ENCODE results near the gene CYGB. TPM values are rescaled to one million over a fixed set of nuclear protein-coding genes. Genes with fewer than 3 reads are reported as not detected.

CYGB gene
- total and polyA plus RNA-seq, 2 of the 13 experiments (the other 11 are each of a cell fraction or from before 2014, with no cell fraction given): 18.9 to 27.1 TPM

DNA sequence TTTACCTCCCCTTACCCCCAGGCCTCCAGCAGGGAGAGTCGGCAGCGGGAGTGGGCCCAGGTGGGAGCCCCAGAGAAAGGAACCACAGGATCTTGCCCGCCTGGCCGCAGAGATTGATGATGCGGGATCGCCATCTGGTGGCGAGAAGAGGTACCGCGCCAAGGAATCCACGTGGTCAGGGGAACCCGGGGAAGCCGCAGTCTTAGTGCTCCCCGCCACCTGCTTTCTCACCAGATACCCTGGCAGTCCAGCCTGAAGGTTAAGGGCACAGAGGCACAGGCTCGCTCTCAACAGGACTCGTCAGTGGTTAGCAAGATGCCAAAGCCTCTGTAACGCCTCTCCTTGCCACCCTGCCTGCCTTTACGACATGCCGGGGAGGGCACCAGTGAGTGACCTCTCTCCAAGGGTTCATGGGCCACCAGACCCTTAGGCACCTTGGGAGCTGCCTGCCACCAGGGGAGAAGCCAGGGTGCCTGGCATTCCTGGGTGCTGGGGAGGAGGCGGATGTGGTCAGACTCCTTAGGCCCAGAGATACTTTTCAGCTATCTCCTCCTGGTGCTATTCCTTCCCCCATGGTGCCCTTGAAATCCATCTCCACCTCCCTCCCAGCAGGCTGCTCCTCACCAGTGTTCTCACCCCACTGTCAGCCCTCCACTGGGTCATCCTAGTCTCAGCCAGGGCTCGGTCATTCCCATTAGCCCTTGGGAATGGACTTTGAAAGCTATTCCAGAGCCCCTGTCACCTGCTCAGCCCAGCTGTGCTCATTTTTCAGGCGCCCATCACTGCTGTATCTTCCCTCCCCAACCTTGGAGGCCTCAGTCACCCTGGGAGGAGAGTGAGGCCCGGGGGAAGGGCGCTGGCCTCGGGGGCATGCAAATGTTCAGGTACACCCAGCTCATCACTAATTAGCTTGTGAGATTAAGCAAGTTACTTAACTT, 30.8 kb downstream of the CYGB start (continued):
- TF ChIP-seq ZNF367 (CRISPR knock-in tag; IDR thresholded peaks at IDR 0.05; ENCODE audit: borderline replicate concordance): no peak
- 0 out of 2 replicates have a peak, but pooled peaks have one; percentile 34 for TF ChIP-seq MED13 (CRISPR knock-in tag; IDR thresholded peaks at IDR 0.05)
- TF ChIP-seq, protein P1, sequence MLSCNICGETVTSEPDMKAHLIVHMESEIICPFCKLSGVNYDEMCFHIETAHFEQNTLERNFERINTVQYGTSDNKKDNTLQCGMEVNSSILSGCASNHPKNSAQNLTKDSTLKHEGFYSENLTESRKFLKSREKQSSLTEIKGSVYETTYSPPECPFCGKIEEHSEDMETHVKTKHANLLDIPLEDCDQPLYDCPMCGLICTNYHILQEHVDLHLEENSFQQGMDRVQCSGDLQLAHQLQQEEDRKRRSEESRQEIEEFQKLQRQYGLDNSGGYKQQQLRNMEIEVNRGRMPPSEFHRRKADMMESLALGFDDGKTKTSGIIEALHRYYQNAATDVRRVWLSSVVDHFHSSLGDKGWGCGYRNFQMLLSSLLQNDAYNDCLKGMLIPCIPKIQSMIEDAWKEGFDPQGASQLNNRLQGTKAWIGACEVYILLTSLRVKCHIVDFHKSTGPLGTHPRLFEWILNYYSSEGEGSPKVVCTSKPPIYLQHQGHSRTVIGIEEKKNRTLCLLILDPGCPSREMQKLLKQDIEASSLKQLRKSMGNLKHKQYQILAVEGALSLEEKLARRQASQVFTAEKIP (CRISPR knock-in tag; IDR thresholded peaks at IDR 0.05; ENCODE audit: borderline replicate concordance): no peak
- TF ChIP-seq, protein P2, sequence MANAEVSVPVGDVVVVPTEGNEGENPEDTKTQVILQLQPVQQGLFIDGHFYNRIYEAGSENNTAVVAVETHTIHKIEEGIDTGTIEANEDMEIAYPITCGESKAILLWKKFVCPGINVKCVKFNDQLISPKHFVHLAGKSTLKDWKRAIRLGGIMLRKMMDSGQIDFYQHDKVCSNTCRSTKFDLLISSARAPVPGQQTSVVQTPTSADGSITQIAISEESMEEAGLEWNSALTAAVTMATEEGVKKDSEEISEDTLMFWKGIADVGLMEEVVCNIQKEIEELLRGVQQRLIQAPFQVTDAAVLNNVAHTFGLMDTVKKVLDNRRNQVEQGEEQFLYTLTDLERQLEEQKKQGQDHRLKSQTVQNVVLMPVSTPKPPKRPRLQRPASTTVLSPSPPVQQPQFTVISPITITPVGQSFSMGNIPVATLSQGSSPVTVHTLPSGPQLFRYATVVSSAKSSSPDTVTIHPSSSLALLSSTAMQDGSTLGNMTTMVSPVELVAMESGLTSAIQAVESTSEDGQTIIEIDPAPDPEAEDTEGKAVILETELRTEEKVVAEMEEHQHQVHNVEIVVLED (CRISPR knock-in tag; IDR thresholded peaks at IDR 0.05; ENCODE audit: borderline replicate concordance): 0 out of 2 replicates have a peak, but pooled peaks have one; percentile 33
- no peak for TF ChIP-seq ZNF460 (CRISPR knock-in tag; IDR thresholded peaks at IDR 0.05; ENCODE audit: borderline replicate concordance)
- no peak for TF ChIP-seq HHEX (CRISPR knock-in tag; IDR thresholded peaks at IDR 0.05)
- TF ChIP-seq RFXAP (CRISPR knock-in tag; IDR thresholded peaks at IDR 0.05; ENCODE audit: borderline replicate concordance): peak; percentile 65; the same call in 1 of the 2 replicates
- TF ChIP-seq, protein P3, sequence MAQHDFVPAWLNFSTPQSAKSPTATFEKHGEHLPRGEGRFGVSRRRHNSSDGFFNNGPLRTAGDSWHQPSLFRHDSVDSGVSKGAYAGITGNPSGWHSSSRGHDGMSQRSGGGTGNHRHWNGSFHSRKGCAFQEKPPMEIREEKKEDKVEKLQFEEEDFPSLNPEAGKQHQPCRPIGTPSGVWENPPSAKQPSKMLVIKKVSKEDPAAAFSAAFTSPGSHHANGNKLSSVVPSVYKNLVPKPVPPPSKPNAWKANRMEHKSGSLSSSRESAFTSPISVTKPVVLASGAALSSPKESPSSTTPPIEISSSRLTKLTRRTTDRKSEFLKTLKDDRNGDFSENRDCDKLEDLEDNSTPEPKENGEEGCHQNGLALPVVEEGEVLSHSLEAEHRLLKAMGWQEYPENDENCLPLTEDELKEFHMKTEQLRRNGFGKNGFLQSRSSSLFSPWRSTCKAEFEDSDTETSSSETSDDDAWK (CRISPR knock-in tag; IDR thresholded peaks at IDR 0.05): no peak
- no peak for TF ChIP-seq ZFP36L2 (CRISPR knock-in tag; IDR thresholded peaks at IDR 0.05)
- no peak for TF ChIP-seq NR2F2 (IDR thresholded peaks at IDR 0.05; ENCODE audit: borderline replicate concordance, low read depth)
- no peak for TF ChIP-seq ZNF260 (CRISPR knock-in tag; IDR thresholded peaks at IDR 0.05; ENCODE audit: borderline replicate concordance, low read depth)
- TF ChIP-seq NCOA2 (CRISPR knock-in tag; IDR thresholded peaks at IDR 0.05): peak; percentile 54; the same call in 1 of the 2 replicates
- TF ChIP-seq KDM3A (CRISPR knock-in tag; IDR thresholded peaks at IDR 0.05; ENCODE audit: low read depth): peak; percentile 97
- TF ChIP-seq ZNF20 (CRISPR knock-in tag; IDR thresholded peaks at IDR 0.05): no peak
- TF ChIP-seq XRCC5 (optimal IDR thresholded peaks at IDR 0.05; ENCODE audit: low read length): peak; percentile 64
- TF ChIP-seq PRMT3 (CRISPR knock-in tag; IDR thresholded peaks at IDR 0.05; ENCODE audit: borderline replicate concordance, low read depth): no peak; the same call in 1 of the 2 replicates
- no peak for TF ChIP-seq SAFB2 (CRISPR knock-in tag; IDR thresholded peaks at IDR 0.05; ENCODE audit: borderline replicate concordance, low read depth)
- TF ChIP-seq REL (CRISPR knock-in tag; conservative IDR thresholded peaks at IDR 0.05): no peak
- TF ChIP-seq, protein P4, sequence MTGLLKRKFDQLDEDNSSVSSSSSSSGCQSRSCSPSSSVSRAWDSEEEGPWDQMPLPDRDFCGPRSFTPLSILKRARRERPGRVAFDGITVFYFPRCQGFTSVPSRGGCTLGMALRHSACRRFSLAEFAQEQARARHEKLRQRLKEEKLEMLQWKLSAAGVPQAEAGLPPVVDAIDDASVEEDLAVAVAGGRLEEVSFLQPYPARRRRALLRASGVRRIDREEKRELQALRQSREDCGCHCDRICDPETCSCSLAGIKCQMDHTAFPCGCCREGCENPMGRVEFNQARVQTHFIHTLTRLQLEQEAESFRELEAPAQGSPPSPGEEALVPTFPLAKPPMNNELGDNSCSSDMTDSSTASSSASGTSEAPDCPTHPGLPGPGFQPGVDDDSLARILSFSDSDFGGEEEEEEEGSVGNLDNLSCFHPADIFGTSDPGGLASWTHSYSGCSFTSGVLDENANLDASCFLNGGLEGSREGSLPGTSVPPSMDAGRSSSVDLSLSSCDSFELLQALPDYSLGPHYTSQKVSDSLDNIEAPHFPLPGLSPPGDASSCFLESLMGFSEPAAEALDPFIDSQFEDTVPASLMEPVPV (CRISPR knock-in tag; IDR thresholded peaks at IDR 0.05): peak; percentile 68; the same call in 1 of the 2 replicates
- TF ChIP-seq KDM5A (IDR thresholded peaks at IDR 0.05; ENCODE audit: borderline replicate concordance, low read length): no peak
- no peak for TF ChIP-seq CENPT (CRISPR knock-in tag; IDR thresholded peaks at IDR 0.05; ENCODE audit: low read depth)
- peak; percentile 70; the same call in 1 of the 2 replicates for TF ChIP-seq ZNF205 (CRISPR knock-in tag; IDR thresholded peaks at IDR 0.05)
- no peak for TF ChIP-seq ZNF3 (CRISPR knock-in tag; IDR thresholded peaks at IDR 0.05)
